SU-DHL-6 (cell line): ENCODE data around the gene ITGA11.

Experiments used
- EZH2phosphoT487 ChIP-seq: fragments of 200-600 bp; sonication (generic), shearing (Covaris generic); conservative IDR thresholded peaks from 2 replicates; pipeline ENCODE4 v1.6.1; 2018; ENCODE audit warnings: mild to moderate bottlenecking, antibody characterized with exemption, low read length, moderate library complexity, mixed read lengths
- TF ChIP-seq, protein P1 (sequence below): fragments of 200-600 bp; sonication (generic); IDR thresholded peaks from one replicate; pipeline ENCODE4 v1.5.1; 2017; ENCODE audit warnings: antibody characterized with exemption, mild to moderate bottlenecking, low read length, moderate library complexity; ENCODE audit not compliant: insufficient read depth, poor library complexity, severe bottlenecking

DNA sequence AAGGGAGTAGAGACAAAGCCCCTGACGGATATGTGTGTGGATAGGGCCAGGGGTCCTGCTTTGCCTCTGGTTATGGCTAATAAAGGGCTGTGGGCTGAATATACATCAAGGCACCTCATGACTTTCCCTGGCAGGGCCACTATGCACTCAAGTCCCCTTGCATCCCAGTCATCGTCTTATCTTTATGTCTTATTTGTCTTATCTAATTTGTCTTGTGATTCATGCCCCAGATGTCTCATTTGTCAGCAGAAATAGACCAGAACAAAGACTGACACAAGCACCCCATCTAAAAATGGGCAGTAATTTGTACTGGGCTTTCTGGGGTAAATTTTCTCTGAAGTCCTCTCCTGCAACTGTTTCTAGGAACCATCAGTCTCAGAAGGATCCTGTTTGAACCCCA lies 68.6 kb downstream of the ITGA11 start:
- TF ChIP-seq, protein P1, sequence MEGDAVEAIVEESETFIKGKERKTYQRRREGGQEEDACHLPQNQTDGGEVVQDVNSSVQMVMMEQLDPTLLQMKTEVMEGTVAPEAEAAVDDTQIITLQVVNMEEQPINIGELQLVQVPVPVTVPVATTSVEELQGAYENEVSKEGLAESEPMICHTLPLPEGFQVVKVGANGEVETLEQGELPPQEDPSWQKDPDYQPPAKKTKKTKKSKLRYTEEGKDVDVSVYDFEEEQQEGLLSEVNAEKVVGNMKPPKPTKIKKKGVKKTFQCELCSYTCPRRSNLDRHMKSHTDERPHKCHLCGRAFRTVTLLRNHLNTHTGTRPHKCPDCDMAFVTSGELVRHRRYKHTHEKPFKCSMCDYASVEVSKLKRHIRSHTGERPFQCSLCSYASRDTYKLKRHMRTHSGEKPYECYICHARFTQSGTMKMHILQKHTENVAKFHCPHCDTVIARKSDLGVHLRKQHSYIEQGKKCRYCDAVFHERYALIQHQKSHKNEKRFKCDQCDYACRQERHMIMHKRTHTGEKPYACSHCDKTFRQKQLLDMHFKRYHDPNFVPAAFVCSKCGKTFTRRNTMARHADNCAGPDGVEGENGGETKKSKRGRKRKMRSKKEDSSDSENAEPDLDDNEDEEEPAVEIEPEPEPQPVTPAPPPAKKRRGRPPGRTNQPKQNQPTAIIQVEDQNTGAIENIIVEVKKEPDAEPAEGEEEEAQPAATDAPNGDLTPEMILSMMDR: no peak
- TF ChIP-seq EZH2phosphoT487: no peak
